ENCODE measurements around the gene SHC2.
"Not testable (repeated sequence)": the region's sequence is repeated elsewhere in the genome, so short reads cannot be mapped to it uniquely, and the experiment has no call there.

SHC2 gene

DNA sequence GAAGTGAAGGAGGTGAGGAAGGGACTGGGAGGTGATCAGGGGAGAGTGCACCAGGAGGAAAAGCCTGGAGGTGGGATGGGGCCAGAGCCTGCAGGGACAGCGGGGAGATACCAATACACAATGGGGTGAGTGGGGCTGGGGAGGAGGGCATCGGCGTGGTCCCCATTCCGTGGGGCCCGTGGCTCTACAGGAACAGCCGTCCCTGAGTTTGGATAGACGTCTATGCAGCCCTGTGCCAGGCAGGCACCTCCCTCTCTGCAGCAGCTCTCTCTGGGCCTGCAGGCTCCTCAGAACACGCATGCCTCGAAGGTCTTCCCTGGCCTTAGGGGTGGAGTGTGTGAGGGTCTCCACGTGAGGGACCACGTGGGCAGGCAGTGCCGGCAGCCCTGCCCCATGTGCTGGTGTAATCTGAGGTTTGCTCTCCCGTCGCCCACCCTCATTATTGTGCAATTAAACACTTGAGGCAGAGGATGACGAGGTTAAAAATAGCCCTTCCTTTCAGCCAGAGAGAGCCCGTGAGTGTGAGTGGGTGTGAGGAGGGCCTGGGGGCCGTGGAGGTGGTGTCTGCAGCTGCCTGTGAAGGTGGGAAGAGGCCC lies 68.4 kb downstream of the SHC2 start:
- no peak for DNase-seq (ENCODE audit: low read depth in 4 of 4, low spot score in 1 of 4)

- DNase-seq (ENCODE audit: low read depth in 4 of 4, low spot score in 1 of 4): no peak
Measured at GRCh38 chr19:391726-392374, 69.0 kb downstream of the SHC2 start.

DNA sequence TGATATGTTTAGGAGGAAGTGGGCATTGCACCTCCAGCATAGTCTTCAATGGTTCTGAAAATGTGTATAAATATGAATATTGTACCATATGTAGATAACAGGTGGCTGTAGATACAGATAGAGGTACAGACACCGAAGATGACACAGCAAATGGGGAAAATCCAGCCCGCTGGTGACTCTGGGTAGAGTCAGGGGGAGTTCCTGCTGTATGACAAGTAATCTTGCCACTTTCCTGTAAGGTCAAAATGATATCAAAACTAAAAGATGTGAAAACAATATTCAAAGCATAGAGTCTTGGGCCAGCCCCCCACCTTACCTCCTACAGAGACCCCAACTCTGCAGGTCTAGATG lies 69.7 kb downstream of the SHC2 start:
- no peak for DNase-seq (ENCODE audit: low read depth in 4 of 4, low spot score in 1 of 4)

DNA sequence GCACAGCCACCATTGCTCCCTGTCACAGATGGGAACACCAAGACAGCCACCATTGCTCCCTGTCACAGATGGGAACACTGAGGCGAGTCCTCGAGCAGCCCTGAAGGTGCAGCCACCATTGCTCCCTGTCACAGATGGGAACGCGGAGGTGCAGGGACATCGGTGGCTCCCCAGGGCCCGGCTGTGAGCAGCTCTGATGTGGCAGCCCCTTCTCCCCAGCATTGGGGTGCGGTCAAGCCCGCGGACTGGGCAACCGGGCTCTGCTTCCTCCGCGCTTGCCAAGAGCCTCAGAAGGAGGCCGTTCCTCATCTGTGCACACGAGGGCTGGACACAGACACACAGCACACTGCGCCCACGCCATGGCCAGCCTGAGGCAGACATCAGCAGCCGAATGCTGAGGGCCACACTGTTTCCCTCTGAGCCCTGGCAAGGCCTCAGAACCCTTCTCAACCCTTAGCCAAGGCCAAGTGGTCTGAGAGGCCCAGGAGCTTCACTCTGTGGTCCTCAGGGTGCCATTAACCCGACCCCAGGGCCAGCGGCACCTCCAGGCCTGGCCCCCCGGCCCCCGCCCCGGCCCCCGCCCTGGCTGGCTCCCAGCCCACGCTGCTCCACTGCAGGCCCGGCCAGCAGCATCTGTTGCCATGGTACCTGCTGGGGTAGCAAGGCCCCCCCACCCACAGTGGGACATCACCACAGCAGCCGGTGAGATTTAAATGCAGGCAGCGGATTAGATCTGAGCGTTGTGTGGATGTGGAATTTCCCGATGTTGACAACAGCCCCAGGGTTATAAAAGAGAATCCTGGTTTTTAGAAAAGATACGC lies 70.2 kb downstream of the SHC2 start:
- no peak for DNase-seq (ENCODE audit: low read depth in 4 of 4, low spot score in 1 of 4)

DNA sequence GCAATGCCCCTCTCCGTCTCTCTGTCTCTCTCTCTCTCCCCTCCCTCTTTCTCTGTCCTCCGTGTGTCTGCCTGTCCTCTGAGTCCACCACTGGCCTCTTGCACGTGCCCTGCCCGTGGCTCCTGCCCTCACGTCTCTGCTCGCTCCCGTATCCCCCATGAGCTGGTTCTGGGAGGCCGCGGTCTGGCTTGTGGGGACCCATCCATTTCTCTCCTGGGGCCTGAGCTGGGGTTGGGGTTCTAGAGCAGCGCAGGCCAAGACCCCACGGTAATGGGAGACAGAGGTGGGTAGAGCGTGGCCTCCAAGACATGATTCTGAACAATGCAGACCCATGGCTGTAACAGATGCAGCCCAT lies 70.9 kb downstream of the SHC2 start:
- DNase-seq (ENCODE audit: low read depth in 4 of 4, low spot score in 1 of 4): no peak

GRCh38 chr19:389255-389934 lies 71.4 kb downstream of the SHC2 start:
- no peak for DNase-seq (ENCODE audit: low read depth in 4 of 4, low spot score in 1 of 4)

- DNase-seq (ENCODE audit: low read depth in 4 of 4, low spot score in 1 of 4): no peak
Measured at GRCh38 chr19:388691-389090, 72.1 kb downstream of the SHC2 start.

- no peak for DNase-seq (ENCODE audit: low read depth in 4 of 4, low spot score in 1 of 4)
Measured at GRCh38 chr19:387777-388176, 73.1 kb downstream of the SHC2 start.

GRCh38 chr19:386632-387301 lies 74.1 kb downstream of the SHC2 start:
- not testable (repeated sequence) for DNase-seq (ENCODE audit: low read depth in 4 of 4, low spot score in 1 of 4)

- DNase-seq (ENCODE audit: low read depth in 4 of 4, low spot score in 1 of 4): not testable (repeated sequence)
Measured at GRCh38 chr19:386189-386588, 74.6 kb downstream of the SHC2 start.

- no peak for DNase-seq (ENCODE audit: low read depth in 4 of 4, low spot score in 1 of 4)
Measured at GRCh38 chr19:384799-385169, 76.0 kb downstream of the SHC2 start.

DNA sequence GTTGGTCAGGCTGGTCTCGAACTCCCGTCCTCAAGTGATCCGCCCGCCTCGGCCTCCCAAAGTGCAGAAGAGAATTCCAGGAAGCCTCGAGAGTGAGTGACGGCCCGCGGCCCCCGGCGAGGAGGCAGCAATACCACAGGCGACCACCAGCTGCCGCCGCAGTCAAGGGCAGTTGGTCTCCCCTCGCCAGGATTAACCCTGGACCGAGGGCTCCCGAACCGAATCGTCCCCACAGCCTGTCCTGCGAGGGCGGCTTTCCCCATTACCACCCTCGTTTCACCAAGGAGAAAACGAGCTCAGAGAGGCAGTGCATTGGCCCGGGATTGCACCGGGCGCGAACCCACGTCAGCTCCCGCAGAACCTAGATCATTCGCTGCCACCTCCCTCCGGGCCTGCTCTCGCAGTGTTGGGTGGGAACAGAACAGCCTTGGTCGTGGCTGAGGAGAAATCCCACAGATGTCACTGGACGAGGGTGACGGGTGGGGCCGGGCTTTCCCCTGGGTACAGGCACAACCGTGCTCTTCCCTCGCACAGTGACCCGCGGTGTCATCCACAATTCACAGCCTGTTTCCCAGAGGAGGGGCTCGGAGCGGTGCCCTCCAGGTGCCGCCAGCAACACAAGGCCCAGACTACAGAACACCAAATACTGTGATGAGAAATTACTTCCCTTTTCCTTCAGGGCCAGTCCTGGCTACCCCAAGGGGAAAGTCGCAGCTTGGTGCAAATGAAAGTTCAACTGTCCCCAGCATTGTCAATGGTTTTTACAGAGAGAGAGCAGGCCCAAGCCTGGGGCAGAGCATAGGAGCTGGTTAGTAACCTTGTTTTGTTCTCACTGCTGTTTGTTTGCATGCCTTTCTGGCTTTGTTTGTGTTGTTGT lies 76.7 kb downstream of the SHC2 start:
- no peak for DNase-seq (ENCODE audit: low read depth in 4 of 4, low spot score in 1 of 4)

DNA sequence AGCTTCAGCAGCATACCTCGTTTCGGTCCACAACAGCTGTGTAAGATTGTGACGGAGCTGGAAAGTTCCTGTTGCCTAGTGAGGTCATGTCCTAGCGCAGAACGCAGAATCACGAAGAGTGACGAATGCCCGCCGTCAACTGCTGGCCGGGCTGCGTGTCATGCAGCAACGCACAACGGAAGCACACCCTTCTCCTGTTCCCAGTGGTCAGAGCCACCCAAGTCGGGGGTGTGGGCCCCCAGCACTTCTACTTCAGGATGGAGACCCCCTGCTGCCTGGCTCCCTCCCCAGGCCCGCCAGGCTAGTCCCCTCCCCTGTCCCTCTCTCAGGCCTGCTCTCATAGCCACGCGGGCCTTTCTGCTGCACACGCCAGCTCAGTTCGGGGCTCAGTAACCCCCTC lies 77.8 kb downstream of the SHC2 start:
- no peak for DNase-seq (ENCODE audit: low read depth in 4 of 4, low spot score in 1 of 4)

DNA sequence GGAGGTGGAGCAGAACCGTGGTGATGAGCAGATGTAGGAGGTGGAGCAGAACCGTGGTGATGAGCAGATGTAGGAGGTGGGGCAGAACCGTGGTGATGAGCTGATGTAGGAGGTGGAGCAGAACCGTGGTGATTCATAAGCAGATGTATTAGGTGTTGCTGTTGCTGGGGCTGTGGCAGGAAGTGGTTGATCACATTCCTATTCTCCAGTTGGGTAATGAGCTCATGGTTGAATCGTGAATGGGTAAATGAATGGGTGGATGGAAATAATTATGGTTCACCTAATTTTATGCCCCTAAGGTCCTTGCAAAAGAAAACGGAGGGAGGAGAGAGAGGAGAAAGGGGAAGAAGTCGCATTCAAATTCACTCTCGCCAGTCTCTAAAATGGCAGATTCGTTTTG lies 78.3 kb downstream of the SHC2 start:
- peak in 1 of 4 experiments; percentile 28 for DNase-seq (ENCODE audit: low read depth in 4 of 4, low spot score in 1 of 4)

- DNase-seq (ENCODE audit: low read depth in 4 of 4, low spot score in 1 of 4): not testable (repeated sequence)
Measured at GRCh38 chr19:381901-382300, 78.9 kb downstream of the SHC2 start.

DNA sequence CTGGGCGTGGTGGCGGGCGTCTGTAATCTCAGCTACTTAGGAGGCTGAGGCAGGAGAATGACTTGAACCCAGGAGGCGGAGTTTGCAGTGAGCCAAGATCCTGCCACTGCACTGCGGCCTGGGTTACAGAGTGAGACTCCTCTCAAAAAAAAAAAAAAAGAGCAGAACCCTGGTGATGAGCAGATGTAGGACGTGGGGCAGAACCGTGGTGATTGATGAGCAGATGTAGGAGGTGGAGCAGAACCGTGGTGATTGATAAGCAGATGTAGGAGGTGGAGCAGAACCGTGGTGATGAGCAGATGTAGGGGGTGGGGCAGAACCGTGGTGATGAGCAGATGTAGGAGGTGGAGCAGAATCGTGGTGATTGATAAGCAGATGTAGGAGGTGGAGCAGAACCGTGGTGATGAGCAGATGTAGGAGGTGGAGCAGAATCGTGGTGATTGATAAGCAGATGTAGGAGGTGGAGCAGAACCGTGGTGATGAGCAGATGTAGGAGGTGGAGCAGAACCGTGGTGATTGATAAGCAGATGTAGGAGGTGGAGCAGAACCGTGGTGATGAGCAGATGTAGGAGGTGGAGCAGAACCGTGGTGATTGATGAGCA lies 80.1 kb downstream of the SHC2 start:
- not testable (repeated sequence) for DNase-seq (ENCODE audit: low read depth in 4 of 4, low spot score in 1 of 4)

GRCh38 chr19:379796-380195 lies 81.0 kb downstream of the SHC2 start:
- DNase-seq (ENCODE audit: low read depth in 4 of 4, low spot score in 1 of 4): no peak

DNA sequence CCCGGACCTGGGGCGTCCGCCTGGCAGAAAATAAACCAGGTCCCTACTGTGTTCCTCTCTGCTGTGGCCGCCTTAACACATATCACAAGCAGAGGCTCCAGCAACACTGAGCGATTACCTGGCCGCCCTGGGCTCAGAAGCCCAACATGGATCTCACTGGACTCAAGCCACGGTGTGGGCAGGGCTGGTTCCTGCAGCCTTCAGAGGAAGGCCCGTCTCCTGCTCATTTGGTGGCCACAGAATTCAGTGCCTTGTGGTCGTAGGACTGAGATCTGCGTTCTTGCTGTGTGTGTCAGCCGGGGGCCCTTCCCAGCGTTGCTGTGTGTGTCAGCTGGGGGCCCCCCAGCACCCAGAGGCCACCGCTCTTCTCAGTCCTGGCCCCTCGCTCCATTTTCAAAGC lies 82.1 kb downstream of the SHC2 start:
- no peak for DNase-seq (ENCODE audit: low read depth in 4 of 4, low spot score in 1 of 4)

GRCh38 chr19:377801-378581 lies 82.8 kb downstream of the SHC2 start:
- DNase-seq (ENCODE audit: low read depth in 4 of 4, low spot score in 1 of 4): no peak

All from stimulated activated CD4-positive, alpha-beta T cell treated with anti-CD3 and anti-CD28 coated beads, Interleukin-1b, Interleukin-23, amount 100 ng/mL, for 24 hours (primary cell).